ENCODE data around the gene LMF2. TPM values are rescaled to one million over a fixed set of nuclear protein-coding genes. Genes with fewer than 3 reads are reported as not detected.

Gene LMF2
- total and polyA plus RNA-seq, 2 of the 8 experiments (the other 6 are each of a cell fraction or from before 2014, with no cell fraction given) = 34.3 to 62.9 TPM

GRCh38 chr22:50529897-50530579 lies 22.5 kb upstream of the LMF2 start, which contains the start of gene TYMP (continued):
- TF ChIP-seq RAD21 (IDR thresholded peaks at IDR 0.05 in 1 of 2, conservative IDR thresholded peaks at IDR 0.05 in 1 of 2; ENCODE audit: low read depth in 2 of 2, low read length in 2 of 2) = no peak
- no peak for TF ChIP-seq PHF8 (conservative IDR thresholded peaks at IDR 0.05; ENCODE audit: low read depth, low read length)
- no peak for TF ChIP-seq GTF2F1 (IDR thresholded peaks at IDR 0.05; ENCODE audit: borderline replicate concordance, low read depth, low read length)
- peak; percentile 53 for TF ChIP-seq EZH2 (IDR thresholded peaks at IDR 0.05; ENCODE audit: low read depth, low read length, severe bottlenecking)
- peak; percentile 72 for TF ChIP-seq SUZ12 (IDR thresholded peaks at IDR 0.05; ENCODE audit: low read length)
- no peak for TF ChIP-seq EP300 (IDR thresholded peaks at IDR 0.05; ENCODE audit: borderline replicate concordance in 1 of 2, low read depth in 2 of 2, low read length in 2 of 2)
- TF ChIP-seq NRF1 (IDR thresholded peaks at IDR 0.05; ENCODE audit: low read depth, low read length) = no peak
- TF ChIP-seq KDM4A (IDR thresholded peaks at IDR 0.05; ENCODE audit: low read depth, low read length, severe bottlenecking) = no peak
- no peak for TF ChIP-seq RNF2 (IDR thresholded peaks at IDR 0.05; ENCODE audit: borderline replicate concordance, low read depth, low read length, missing control alignments, poor library complexity, severe bottlenecking)

Data from H1 (cell line).